GM12878 (cell line): ENCODE results near the gene PLGRKT. TPM values are rescaled to one million over a fixed set of nuclear protein-coding genes. Genes with fewer than 3 reads are reported as not detected.
"Not testable (repeated sequence)": the region's sequence is repeated elsewhere in the genome, so short reads cannot be mapped to it uniquely, and the experiment has no call there.

Experiments
- ATAC-seq: fragments of 200-7000 bp; cut with Tn5 transposase; 3 replicates; pipeline ENCODE4 v1.9.1; 2020; ENCODE audit warnings: mild to moderate bottlenecking, moderate library complexity
- BruUV-seq: library from RNA; stranded (reverse); fragments of 400-500 nt; replicated peaks from 2 replicates; lab custom pipeline; 2021; lab: Mats Ljungman, UMichigan
- CTCF ChIA-PET: fragments of 300-600 bp; sonication (Branson Sonifier 250); formaldehyde crosslinking; extraction: SDS; loops from one replicate; lab custom pipeline; 2021; ENCODE audit warnings: inconsistent platforms; lab: Yijun Ruan, JAX
- POLR2A ChIA-PET: fragments of 350-600 bp; formaldehyde crosslinking; extraction: SDS; loops from one replicate; lab custom pipeline; 2021; ENCODE audit warnings: inconsistent platforms; lab: Charles Lee
- RAD21 ChIA-PET: fragments of 300-600 bp; sonication (Branson Sonifier 250); formaldehyde crosslinking; loops from one replicate; lab custom pipeline; 2023; ENCODE audit warnings: antibody characterized with exemption; ENCODE audit not compliant: unreplicated experiment; lab: Charles Lee
- SMC1A ChIA-PET: fragments of 300-600 bp; sonication (Branson Sonifier 250); formaldehyde crosslinking; loops from one replicate; lab custom pipeline; 2023; ENCODE audit not compliant: unreplicated experiment, uncharacterized antibody; lab: Charles Lee
- DNase-seq: peaks from one replicate; pipeline ENCODE4 v3.0.0-alpha.2; 2011; ENCODE audit warnings: low read depth, low spot score
- FAIRE-seq: peaks from 3 replicates; lab custom pipeline; 2011; peaks lifted over from hg19 to GRCh38; lab: Jason Lieb, UNC
- H2AFZ ChIP-seq: 2 replicates; pipeline ENCODE4 v1.6.0; 2011; ENCODE audit warnings: low read depth, low read length, control low read depth; ENCODE audit not compliant: control insufficient read depth
- H3K27ac ChIP-seq: 2 replicates; pipeline ENCODE4 v1.5.1; 2011; ENCODE audit warnings: control low read depth; ENCODE audit not compliant: control insufficient read depth, insufficient read depth
- H3K27me3 ChIP-seq, 2 experiments: replicated peaks in 1 of 2; 2 replicates each; pipeline versions ENCODE4 v1.6.0 to v1.6.1; 2011; ENCODE audit warnings: low read length in 1 of 2; ENCODE audit not compliant: control insufficient read depth in 2 of 2, insufficient read depth in 2 of 2
- H3K36me3 ChIP-seq, 2 experiments: 2 replicates each; pipeline ENCODE4 v1.5.1; 2011; ENCODE audit warnings: low read length in 1 of 2; ENCODE audit not compliant: control insufficient read depth in 2 of 2, insufficient read depth in 2 of 2
- H3K4me1 ChIP-seq: 2 replicates; pipeline ENCODE4 v1.6.1; 2011; ENCODE audit warnings: mild to moderate bottlenecking, low read length, moderate library complexity, mixed read lengths; ENCODE audit not compliant: control insufficient read depth, insufficient read depth
- H3K4me2 ChIP-seq: 2 replicates; pipeline ENCODE4 v1.6.0; 2011; ENCODE audit warnings: control low read depth; ENCODE audit not compliant: control insufficient read depth, insufficient read depth
- H3K4me3 ChIP-seq: fragments of 200-600 bp; sonication (generic); 2 replicates; pipeline ENCODE4 v1.5.1; 2016
- H3K79me2 ChIP-seq: 2 replicates; pipeline ENCODE4 v1.6.0; 2011; ENCODE audit warnings: low read length; ENCODE audit not compliant: control insufficient read depth, insufficient read depth
- H3K9ac ChIP-seq: 2 replicates; pipeline ENCODE4 v1.8.0; 2011; ENCODE audit warnings: low read length, control low read depth, mixed read lengths; ENCODE audit not compliant: control insufficient read depth, insufficient read depth
- H3K9me3 ChIP-seq: replicated peaks from 3 replicates; pipeline ENCODE4 v1.5.1; 2011; ENCODE audit warnings: mild to moderate bottlenecking, low read length; ENCODE audit not compliant: control insufficient read depth, insufficient read depth
- H4K20me1 ChIP-seq: 2 replicates; pipeline ENCODE4 v1.6.0; 2011; ENCODE audit not compliant: control insufficient read depth, insufficient read depth
- WGBS: methylation state at CpG from one replicate; pipeline ENCODE4 v1.1.6; 2016; ENCODE audit warnings: low lambda C conversion rate; ENCODE audit not compliant: insufficient replicate concordance, insufficient coverage; ENCODE audit errors: missing lambda C conversion rate; 5-methylcytosine and 5-hydroxymethylcytosine counted together
- in situ Hi-C: fragments of 300-500 bp; cut with MboI; formaldehyde crosslinking; loops from 9 replicates; pipeline ENCODE4 v1.14.3; 2018; ENCODE audit warnings: mixed read lengths
- intact Hi-C: fragments of 100-400 bp; cut with micrococcal nuclease; formaldehyde crosslinking; loops from one replicate; pipeline ENCODE4 v1.14.2; 2022; ENCODE audit not compliant: unreplicated experiment
- polyA plus RNA-seq, 11 experiments: library from polyadenylated mRNA; depleted of rRNA in 4 of 11; unstranded in 6 of 11; stranded (reverse) in 5 of 11; fragments of >200 nt; fragmentation: Nextera tagmentation in 4 of 11; fragmentation: Illumina TruSeq in 1 of 11; extraction: Ambion mirVana in 4 of 11; extraction: Trizol in 1 of 11; gene quantifications; 1 replicate in 1 of 11; 2 replicates in 10 of 11; pipeline versions ENCODE4 v1.2.1 to v1.2.3, GENCODE V29; 2011 to 2016; ENCODE audit warnings: inconsistent platforms in 2 of 11, missing spikeins in 2 of 11, low read depth in 1 of 11
- total RNA-seq, 4 experiments: library from RNA; depleted of rRNA in 3 of 4; stranded (reverse); fragments of >200 nt in 3 of 4; fragmentation: Illumina TruSeq in 1 of 4; extraction: Trizol in 1 of 4; gene quantifications; 2 replicates each; pipeline versions ENCODE4 v1.2.1 to v1.2.3, GENCODE V29; 2013 to 2021
- TF ChIP-seq, protein P1 (sequence below): fragments of 450-650 bp; IDR thresholded peaks from 2 replicates; pipeline ENCODE4 v1.6.1; 2018; ENCODE audit warnings: borderline replicate concordance, mild to moderate bottlenecking; ENCODE audit not compliant: partially characterized antibody
- TF ChIP-seq, protein P2 (sequence below): IDR thresholded peaks from 2 replicates; pipeline ENCODE4 v1.6.1; 2012; ENCODE audit warnings: mild to moderate bottlenecking, low read depth, low read length

PLGRKT gene
- total and polyA plus RNA-seq, 10 of the 15 experiments (the other 5 are each of a cell fraction or from before 2014, with no cell fraction given): 25.2 to 72.3 (median 38.4) TPM

GRCh38 chr9:5402217-5402616 is 35.5 kb downstream of the PLGRKT start:
- ATAC-seq (peak; percentile 50), DNase-seq (no peak), FAIRE-seq (no peak)
- H3K27me3 ChIP-seq: no peaks in the 10 kb centered on the region
- no peaks in the 10 kb centered on the region for H3K9me3 ChIP-seq
- H4K20me1 ChIP-seq: no peaks in the 10 kb centered on the region
- H3K4me3 ChIP-seq: no peak overlapping the region
- no peaks in the 10 kb centered on the region for H3K4me1 ChIP-seq
- ChIA-PET CTCF (no interaction called here), RAD21 (no interaction called here), POLR2A (no interaction called here), SMC1A (interaction anchor here (1.4 kb wide), 1 partner anchor 9 kb away, joined by 3 read pairs; no protein-coding TSS in a partner anchor)
- no peaks in the 10 kb centered on the region for H3K79me2 ChIP-seq
- no peak overlapping the region for H3K27ac ChIP-seq
- intact Hi-C loops (no loop called here), in situ Hi-C loops (no loop called here)
- no peaks in the 10 kb centered on the region for H3K36me3 ChIP-seq
- no TSS peak for BruUV-seq
- H3K4me2 ChIP-seq: no peak overlapping the region
- H2AFZ ChIP-seq: no peak overlapping the region
- H3K9ac ChIP-seq: no peak overlapping the region
- TF ChIP-seq, protein P1, sequence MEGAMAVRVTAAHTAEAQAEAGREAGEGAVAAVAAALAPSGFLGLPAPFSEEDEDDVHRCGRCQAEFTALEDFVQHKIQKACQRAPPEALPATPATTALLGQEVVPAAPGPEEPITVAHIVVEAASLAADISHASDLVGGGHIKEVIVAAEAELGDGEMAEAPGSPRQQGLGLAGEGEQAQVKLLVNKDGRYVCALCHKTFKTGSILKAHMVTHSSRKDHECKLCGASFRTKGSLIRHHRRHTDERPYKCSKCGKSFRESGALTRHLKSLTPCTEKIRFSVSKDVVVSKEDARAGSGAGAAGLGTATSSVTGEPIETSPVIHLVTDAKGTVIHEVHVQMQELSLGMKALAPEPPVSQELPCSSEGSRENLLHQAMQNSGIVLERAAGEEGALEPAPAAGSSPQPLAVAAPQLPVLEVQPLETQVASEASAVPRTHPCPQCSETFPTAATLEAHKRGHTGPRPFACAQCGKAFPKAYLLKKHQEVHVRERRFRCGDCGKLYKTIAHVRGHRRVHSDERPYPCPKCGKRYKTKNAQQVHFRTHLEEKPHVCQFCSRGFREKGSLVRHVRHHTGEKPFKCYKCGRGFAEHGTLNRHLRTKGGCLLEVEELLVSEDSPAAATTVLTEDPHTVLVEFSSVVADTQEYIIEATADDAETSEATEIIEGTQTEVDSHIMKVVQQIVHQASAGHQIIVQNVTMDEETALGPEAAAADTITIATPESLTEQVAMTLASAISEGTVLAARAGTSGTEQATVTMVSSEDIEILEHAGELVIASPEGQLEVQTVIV: no peak

GRCh38 chr9:5397547-5397946 is 40.2 kb downstream of the PLGRKT start:
- H3K27ac ChIP-seq, H3K9me3 ChIP-seq, H3K27me3 ChIP-seq, in situ Hi-C loops, H3K36me3 ChIP-seq, ATAC-seq, H3K9ac ChIP-seq, DNase-seq, H3K4me2 ChIP-seq, POLR2A ChIA-PET, intact Hi-C loops, BruUV-seq, H2AFZ ChIP-seq, H3K79me2 ChIP-seq, H3K4me3 ChIP-seq, H4K20me1 ChIP-seq, FAIRE-seq, H3K4me1 ChIP-seq: not testable (repeated sequence)
- TF ChIP-seq, protein P2, sequence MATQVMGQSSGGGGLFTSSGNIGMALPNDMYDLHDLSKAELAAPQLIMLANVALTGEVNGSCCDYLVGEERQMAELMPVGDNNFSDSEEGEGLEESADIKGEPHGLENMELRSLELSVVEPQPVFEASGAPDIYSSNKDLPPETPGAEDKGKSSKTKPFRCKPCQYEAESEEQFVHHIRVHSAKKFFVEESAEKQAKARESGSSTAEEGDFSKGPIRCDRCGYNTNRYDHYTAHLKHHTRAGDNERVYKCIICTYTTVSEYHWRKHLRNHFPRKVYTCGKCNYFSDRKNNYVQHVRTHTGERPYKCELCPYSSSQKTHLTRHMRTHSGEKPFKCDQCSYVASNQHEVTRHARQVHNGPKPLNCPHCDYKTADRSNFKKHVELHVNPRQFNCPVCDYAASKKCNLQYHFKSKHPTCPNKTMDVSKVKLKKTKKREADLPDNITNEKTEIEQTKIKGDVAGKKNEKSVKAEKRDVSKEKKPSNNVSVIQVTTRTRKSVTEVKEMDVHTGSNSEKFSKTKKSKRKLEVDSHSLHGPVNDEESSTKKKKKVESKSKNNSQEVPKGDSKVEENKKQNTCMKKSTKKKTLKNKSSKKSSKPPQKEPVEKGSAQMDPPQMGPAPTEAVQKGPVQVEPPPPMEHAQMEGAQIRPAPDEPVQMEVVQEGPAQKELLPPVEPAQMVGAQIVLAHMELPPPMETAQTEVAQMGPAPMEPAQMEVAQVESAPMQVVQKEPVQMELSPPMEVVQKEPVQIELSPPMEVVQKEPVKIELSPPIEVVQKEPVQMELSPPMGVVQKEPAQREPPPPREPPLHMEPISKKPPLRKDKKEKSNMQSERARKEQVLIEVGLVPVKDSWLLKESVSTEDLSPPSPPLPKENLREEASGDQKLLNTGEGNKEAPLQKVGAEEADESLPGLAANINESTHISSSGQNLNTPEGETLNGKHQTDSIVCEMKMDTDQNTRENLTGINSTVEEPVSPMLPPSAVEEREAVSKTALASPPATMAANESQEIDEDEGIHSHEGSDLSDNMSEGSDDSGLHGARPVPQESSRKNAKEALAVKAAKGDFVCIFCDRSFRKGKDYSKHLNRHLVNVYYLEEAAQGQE: peak; percentile 36; the same call in 1 of the 2 replicates
- WGBS: 98% methylated on average over 3 of the region's 3 CpGs
- CTCF ChIA-PET: interaction anchor here (1.0 kb wide), 1 partner anchor 83 kb away, joined by 3 read pairs; no protein-coding TSS in a partner anchor
- SMC1A ChIA-PET: interaction anchor here (1.5 kb wide), 1 partner anchor 32 kb away, joined by 3 read pairs; no protein-coding TSS in a partner anchor
- RAD21 ChIA-PET: interaction anchor here (0.6 to 1.5 kb wide), 2 partner anchors 28 to 76 kb away, joined by 3 read pairs; no protein-coding TSS in a partner anchor
